Jurkat, Clone E6-1 (cell line): ENCODE measurements around the gene SEPTIN5.
"Not testable (repeated sequence)": the region's sequence is repeated elsewhere in the genome, so short reads cannot be mapped to it uniquely, and the experiment has no call there.

Source experiments
- DNase-seq: peaks from one replicate; pipeline ENCODE4 v3.0.0-alpha.2; 2011; ENCODE audit warnings: low read depth, low spot score
- H3K4me3 ChIP-seq: 2 replicates; pipeline ENCODE4 v1.5.1; 2011; ENCODE audit warnings: mild to moderate bottlenecking, low read length, control low read depth, moderate library complexity

SEPTIN5 gene

GRCh38 chr22:19679522-19680101 lies 34.7 kb upstream of the SEPTIN5 start:
- no peak overlapping the region for H3K4me3 ChIP-seq
- no peak for DNase-seq

- no peak for DNase-seq
- H3K4me3 ChIP-seq, result no peak overlapping the region
Observed at GRCh38 chr22:19680287-19680881, 33.9 kb upstream of the SEPTIN5 start.

- H3K4me3 ChIP-seq, result no peak overlapping the region
- no peak for DNase-seq
Observed at GRCh38 chr22:19680911-19681862, 33.1 kb upstream of the SEPTIN5 start.

GRCh38 chr22:19681863-19682245 lies 32.4 kb upstream of the SEPTIN5 start:
- no peak overlapping the region for H3K4me3 ChIP-seq

GRCh38 chr22:19686946-19687345 lies 27.4 kb upstream of the SEPTIN5 start:
- no peak for DNase-seq
- no peak overlapping the region for H3K4me3 ChIP-seq

More at GRCh38 chr22:19681863-19682245, 32.4 kb upstream of the SEPTIN5 start:
- DNase-seq, result no peak

- no peak for DNase-seq
- no peak overlapping the region for H3K4me3 ChIP-seq
Observed at GRCh38 chr22:19687561-19688300, 26.6 kb upstream of the SEPTIN5 start.

- DNase-seq, result no peak
- no peak overlapping the region for H3K4me3 ChIP-seq
Observed at GRCh38 chr22:19688301-19689290, 25.7 kb upstream of the SEPTIN5 start.

- no peak overlapping the region for H3K4me3 ChIP-seq
- no peak for DNase-seq
Observed at GRCh38 chr22:19689408-19689807, 24.9 kb upstream of the SEPTIN5 start.

- no peak for DNase-seq
- H3K4me3 ChIP-seq, result no peak overlapping the region
Observed at GRCh38 chr22:19691007-19691720, 23.1 kb upstream of the SEPTIN5 start.

- no peak for DNase-seq
- H3K4me3 ChIP-seq, result no peak overlapping the region
Observed at GRCh38 chr22:19691721-19692341, 22.5 kb upstream of the SEPTIN5 start.

GRCh38 chr22:19693581-19693980 lies 20.7 kb upstream of the SEPTIN5 start:
- DNase-seq, result no peak
- no peak overlapping the region for H3K4me3 ChIP-seq

GRCh38 chr22:19693981-19694670 lies 20.2 kb upstream of the SEPTIN5 start:
- H3K4me3 ChIP-seq, result no peak overlapping the region
- DNase-seq, result no peak

- no peak overlapping the region for H3K4me3 ChIP-seq
- no peak for DNase-seq
Observed at GRCh38 chr22:19694696-19695095, 19.6 kb upstream of the SEPTIN5 start.

GRCh38 chr22:19696504-19697276 lies 17.6 kb upstream of the SEPTIN5 start:
- no peak for DNase-seq
- H3K4me3 ChIP-seq, result no peak overlapping the region

GRCh38 chr22:19697871-19698270 lies 16.4 kb upstream of the SEPTIN5 start:
- not testable (repeated sequence) for H3K4me3 ChIP-seq, DNase-seq

GRCh38 chr22:19700790-19701419 lies 13.4 kb upstream of the SEPTIN5 start:
- DNase-seq, result no peak
- no peak overlapping the region for H3K4me3 ChIP-seq
